ENCODE results near the gene SLX4IP.

GRCh38 chr20:10432079-10432478 is 3.0 kb upstream of the SLX4IP start:
- no peak for TF ChIP-seq EP300 (IDR thresholded peaks at IDR 0.05; ENCODE audit: borderline replicate concordance)
- TF ChIP-seq REST (IDR thresholded peaks at IDR 0.05; ENCODE audit: low read depth), result no peak
- TF ChIP-seq YY1 (IDR thresholded peaks at IDR 0.05; ENCODE audit: low read depth), result no peak
